Fibroblast of the conjunctiva (primary cell): ENCODE measurements around the gene EEF1A2.
"Not testable (repeated sequence)": the region's sequence is repeated elsewhere in the genome, so short reads cannot be mapped to it uniquely, and the experiment has no call there.

Experiments
- DNase-seq: peaks from one replicate; pipeline ENCODE4 v3.0.0-alpha.2; 2010; ENCODE audit warnings: low read depth

EEF1A2 gene

GRCh38 chr20:63484651-63485403, 14.1 kb downstream of the EEF1A2 start:
- DNase-seq: no peak

DNA sequence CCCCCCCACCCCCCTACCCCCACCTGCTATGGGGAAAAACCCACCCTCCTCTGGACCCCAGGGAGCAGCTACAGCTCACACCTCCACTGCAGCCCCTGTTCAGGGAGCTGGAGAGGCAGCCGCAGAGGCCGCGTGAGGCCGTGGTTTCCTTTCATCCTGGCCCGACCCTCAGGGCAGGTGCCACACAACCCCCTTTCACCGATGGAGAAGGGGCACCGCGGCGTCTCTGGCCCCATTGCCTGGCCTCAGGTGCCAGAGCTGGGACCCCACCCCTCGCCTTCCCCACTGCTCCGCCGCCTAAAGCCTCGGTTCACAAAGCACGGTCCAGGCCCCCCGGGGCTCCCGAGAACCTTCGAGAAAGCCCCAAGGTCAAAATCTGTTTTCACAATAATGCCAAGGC, 14.6 kb downstream of the EEF1A2 start:
- no peak for DNase-seq

- no peak for DNase-seq
These were observed 15.0 kb downstream of the EEF1A2 start for GRCh38 chr20:63483834-63484233.

DNA sequence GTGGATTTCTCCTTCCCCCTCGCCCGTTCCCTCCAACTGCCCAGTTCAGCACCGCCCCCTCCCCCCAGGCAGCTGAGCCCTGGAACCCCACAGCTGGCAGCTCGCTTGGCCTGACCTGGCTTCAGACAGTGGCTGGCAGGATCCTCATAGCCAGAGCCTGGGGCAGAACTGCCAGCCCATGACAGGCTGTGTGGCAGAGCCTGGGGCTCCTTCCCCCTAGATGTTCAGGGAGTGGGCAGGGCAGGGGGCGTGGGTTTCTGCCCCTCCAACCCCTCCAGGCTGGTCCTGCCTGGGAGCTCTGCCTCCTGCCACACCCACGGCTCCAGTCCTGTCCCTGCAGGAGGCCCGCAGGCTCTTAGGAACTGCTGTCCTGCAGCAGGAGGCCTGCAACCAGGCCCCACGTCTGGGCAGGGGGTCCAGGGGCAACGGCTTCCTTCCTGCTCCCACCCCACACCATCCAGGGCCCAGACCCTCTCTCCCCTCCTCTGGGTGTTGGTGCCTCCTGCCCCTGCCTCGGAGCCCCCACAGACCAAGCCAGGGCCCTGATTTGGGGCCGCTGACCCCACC, 16.8 kb downstream of the EEF1A2 start:
- no peak for DNase-seq

GRCh38 chr20:63481503-63481902, 17.4 kb downstream of the EEF1A2 start:
- no peak for DNase-seq

- DNase-seq: not testable (repeated sequence)
These were observed 19.0 kb downstream of the EEF1A2 start for GRCh38 chr20:63479695-63480419.

GRCh38 chr20:63478346-63479302, 20.3 kb downstream of the EEF1A2 start:
- DNase-seq: no peak

GRCh38 chr20:63477944-63478343, 20.9 kb downstream of the EEF1A2 start:
- DNase-seq: no peak

- no peak for DNase-seq
These were observed 21.7 kb downstream of the EEF1A2 start for GRCh38 chr20:63477061-63477616.

GRCh38 chr20:63475209-63475608, 23.7 kb downstream of the EEF1A2 start:
- no peak for DNase-seq

DNA sequence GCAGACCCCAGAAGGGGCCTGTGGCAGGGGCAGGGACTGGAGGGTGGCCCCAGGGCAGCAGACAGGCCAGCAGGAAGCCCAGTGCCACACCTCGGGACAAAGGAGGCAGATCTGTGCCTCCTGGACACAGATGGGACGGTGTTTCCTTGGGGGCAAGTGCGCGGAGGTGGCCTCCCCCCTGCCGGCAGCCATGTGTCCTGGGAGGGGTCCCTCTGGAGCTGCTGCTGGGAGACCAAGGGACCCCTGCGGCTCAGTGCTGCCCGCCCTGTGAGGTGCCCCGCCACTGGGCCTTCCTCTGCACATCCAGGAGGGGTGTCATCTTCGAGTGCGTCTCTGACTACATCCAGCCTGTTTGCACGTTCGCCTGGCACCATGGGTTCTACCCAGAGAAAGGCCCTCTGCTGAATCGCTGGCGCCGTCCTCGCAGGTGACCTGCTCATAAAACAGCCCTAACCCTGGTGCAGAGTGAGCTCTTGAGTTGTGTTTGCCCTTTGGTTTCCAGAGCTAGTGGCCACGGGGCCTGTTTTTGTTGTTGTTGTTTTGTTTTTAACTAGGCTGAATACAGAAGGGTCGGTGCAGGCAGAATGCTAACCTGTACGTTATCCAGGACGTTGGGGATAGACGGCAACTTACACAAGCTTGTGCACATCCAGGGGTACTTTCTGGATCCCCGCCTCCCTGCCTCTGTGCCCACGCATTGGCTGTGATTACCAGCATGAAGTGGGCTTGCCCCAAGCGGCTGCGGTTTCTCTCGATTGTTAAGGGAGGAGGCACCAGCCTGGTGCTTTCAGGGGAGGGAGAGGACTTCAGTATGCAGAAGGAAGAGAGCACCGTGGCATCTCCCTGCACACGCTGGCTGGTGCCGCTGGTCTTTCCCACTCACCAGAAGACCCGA, 25.1 kb downstream of the EEF1A2 start:
- DNase-seq: no peak

DNA sequence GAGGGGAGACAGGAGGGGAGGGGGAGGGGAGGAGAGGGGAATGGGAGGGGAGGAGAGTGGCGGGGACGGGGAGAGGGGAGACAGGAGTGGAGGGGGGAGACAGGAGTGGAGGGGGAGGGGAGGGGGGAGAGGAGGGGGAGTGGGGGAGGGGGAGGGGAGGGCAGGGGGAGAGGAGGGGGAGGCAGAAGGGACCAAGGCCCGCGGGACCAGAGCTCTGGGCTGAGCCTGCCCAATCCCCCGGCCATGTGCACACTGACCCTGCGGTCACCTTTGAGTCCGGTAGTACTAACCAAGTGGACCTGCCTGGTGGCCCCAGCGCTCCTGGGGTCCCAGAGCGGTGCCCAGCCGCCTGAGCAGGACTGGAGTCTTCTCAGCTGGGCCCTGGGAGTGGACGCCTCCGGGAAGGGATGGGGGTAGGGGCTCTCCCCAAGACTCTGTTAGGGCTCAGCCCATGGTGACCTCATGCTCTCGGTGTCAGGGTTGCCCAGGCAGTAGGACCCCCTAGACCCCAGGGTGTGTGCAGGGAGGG, 26.0 kb downstream of the EEF1A2 start:
- DNase-seq: no peak

DNA sequence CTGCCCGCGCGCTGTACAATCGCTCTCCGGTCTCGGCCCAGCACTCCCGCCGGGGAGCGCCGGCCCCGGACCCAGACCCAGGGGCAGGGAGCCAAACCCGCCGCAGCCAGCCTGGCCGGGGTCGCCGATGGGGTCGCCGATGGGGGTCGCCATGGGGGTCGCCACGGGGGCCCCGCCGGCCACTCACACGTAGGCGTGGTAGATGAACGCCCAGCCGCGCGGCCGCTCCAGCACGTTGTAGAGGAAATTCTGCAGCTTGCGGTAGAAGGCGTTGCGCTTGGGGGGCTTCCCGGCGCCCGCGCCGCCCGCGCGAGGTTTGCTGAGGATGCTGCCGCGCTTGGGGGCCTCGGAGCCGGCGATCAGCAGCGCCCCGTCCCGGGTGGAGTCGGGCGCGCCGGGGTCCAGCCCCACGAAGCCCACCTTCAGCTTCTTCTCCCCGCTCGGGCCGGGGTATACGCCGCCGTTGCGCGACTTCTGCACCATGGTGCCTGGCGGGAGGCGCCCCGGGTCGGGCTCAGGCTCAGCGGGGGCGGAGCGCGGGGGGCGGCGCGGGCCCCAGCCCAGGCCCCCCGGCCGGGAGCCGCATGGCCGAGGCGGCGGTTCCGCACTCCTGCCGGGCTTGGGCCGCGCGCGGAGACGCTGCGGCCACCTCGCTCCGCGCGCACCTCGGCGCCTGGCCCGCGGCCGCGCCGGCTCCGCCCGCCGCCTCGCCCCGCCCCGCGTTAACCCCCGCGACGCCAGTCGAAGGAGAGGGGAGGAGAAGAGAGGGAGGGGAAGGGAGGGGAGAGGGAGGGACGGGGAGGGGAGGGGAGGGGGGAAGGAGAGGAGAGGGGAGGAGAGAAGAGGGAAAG, 26.7 kb downstream of the EEF1A2 start, which contains the start of gene KCNQ2:
Gene KCNQ2 (minus strand): TSS at position 675 of the 851 bp plus-strand sequence. CDS start 192 bp downstream, at position 483.
- DNase-seq: no peak

DNA sequence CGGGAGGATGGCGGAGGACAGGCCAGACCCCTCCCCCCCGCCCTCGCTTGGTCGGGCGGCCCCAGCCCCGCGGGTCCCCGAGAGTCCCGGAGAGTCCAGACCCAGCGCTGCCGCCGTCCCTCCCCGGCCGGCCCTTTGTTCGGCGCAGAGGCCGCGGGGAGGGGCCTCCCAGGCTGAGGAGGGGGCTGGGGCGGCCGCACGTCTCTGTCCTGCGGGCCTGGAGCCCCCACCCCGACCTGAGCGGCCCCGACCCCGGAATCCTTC, 27.2 kb downstream of the EEF1A2 start:
- no peak for DNase-seq

GRCh38 chr20:63471002-63471716, 27.7 kb downstream of the EEF1A2 start:
- no peak for DNase-seq

GRCh38 chr20:63470410-63470809, 28.5 kb downstream of the EEF1A2 start:
- no peak for DNase-seq

GRCh38 chr20:63469713-63470101, 29.2 kb downstream of the EEF1A2 start:
- DNase-seq: no peak

- no peak for DNase-seq
These were observed 29.7 kb downstream of the EEF1A2 start for GRCh38 chr20:63469019-63469712.
